Tibial artery (tissue), 4 donors: ENCODE data around the gene BCAR1.
"Not testable (repeated sequence)": the region's sequence is repeated elsewhere in the genome, so short reads cannot be mapped to it uniquely, and the experiment has no call there.

Experiments
- DNase-seq, 2 donors: peaks; one replicate each; pipeline ENCODE4 v3.0.0-alpha.2; 2019
- H3K27ac ChIP-seq, 2 donors: fragments of 200-600 bp; sonication (generic) in 1 of 2; 1 replicate in 1 of 2; 2 replicates in 1 of 2; pipeline ENCODE4 v1.5.1; 2018 to 2019; ENCODE audit warnings: mild to moderate bottlenecking in 1 of 2
- H3K27me3 ChIP-seq, 2 donors: fragments of 200-600 bp; sonication (generic) in 1 of 2; one replicate each; pipeline versions ENCODE4 v1.5.1 to v1.6.0; 2016 to 2019
- H3K36me3 ChIP-seq, 3 donors: fragments of 200-600 bp; sonication (generic) in 2 of 3; one replicate each; pipeline ENCODE4 v1.5.1; 2016 to 2019; ENCODE audit warnings: mild to moderate bottlenecking in 2 of 3
- H3K4me1 ChIP-seq, 4 donors: fragments of 200-600 bp; sonication (generic) in 2 of 4; 1 replicate in 3 of 4; 2 replicates in 1 of 4; pipeline ENCODE4 v1.5.1; 2016 to 2019
- H3K4me3 ChIP-seq, 2 donors: fragments of 200-600 bp; sonication (generic) in 1 of 2; 1 replicate in 1 of 2; 2 replicates in 1 of 2; pipeline ENCODE4 v1.5.1; 2018 to 2019; ENCODE audit warnings: mild to moderate bottlenecking in 2 of 2
- H3K9me3 ChIP-seq, 3 donors: fragments of 200-600 bp; sonication (generic) in 1 of 3; one replicate each; pipeline ENCODE4 v1.5.1; 2016 to 2019
- CTCF ChIP-seq, 2 experiments: fragments of 200-600 bp in 1 of 2; fragments of 450-650 bp in 1 of 2; IDR thresholded peaks; one replicate each; pipeline ENCODE4 v1.5.1; 2017 to 2019; ENCODE audit warnings: antibody characterized with exemption in 2 of 2, mild to moderate bottlenecking in 1 of 2, moderate library complexity in 1 of 2
- intact Hi-C: fragments of 100-400 bp; cut with DNase I; formaldehyde crosslinking; loops from one replicate; pipeline ENCODE4 v1.15.0; 2023; ENCODE audit warnings: low total_unique reads

Gene BCAR1

GRCh38 chr16:75241412-75241811 lies 10.0 kb downstream of the BCAR1 start:
- Histone ChIP-seq H3K4me3 (no peak overlapping the region), H3K27me3 (no peaks in the 10 kb centered on the region), H3K36me3 (peaks cover 15 to 38% (median 16%) of the 10 kb centered on the region in 3 donors), H3K9me3 (no peaks in the 10 kb centered on the region), H3K4me1 (peaks cover 0 to 100% (median 91%) of the 10 kb centered on the region in 4 donors), H3K27ac (peak overlapping the region; percentile 93 to 99)
- intact Hi-C loops: no loop called here
- no peak for TF ChIP-seq CTCF (IDR thresholded peaks at IDR 0.05)
- no peak for DNase-seq

- DNase-seq, H3K9me3 ChIP-seq, H3K4me3 ChIP-seq, intact Hi-C loops, H3K27me3 ChIP-seq: not testable (repeated sequence)
- Histone ChIP-seq H3K4me1 (peaks cover 0 to 93% (median 85%) of the 10 kb centered on the region in 4 donors), H3K27ac (peak overlapping the region; percentile 93 to 99), H3K36me3 (peaks cover 16 to 46% (median 18%) of the 10 kb centered on the region in 3 donors)
These were observed 10.8 kb downstream of the BCAR1 start for GRCh38 chr16:75240633-75241032.

GRCh38 chr16:75239542-75240122 lies 11.8 kb downstream of the BCAR1 start:
- Histone ChIP-seq H3K27me3 (no peaks in the 10 kb centered on the region), H3K4me1 (peaks cover 0 to 92% (median 77%) of the 10 kb centered on the region in 4 donors), H3K36me3 (peaks cover 26 to 56% (median 28%) of the 10 kb centered on the region in 3 donors), H3K9me3 (no peaks in the 10 kb centered on the region), H3K27ac (peak overlapping the region; percentile 93 to 99), H3K4me3 (peak overlapping the region in 1 of 2 donors; percentile 32)
- TF ChIP-seq CTCF (IDR thresholded peaks at IDR 0.05): no peak
- intact Hi-C loops: loop anchor here (5.0 kb wide), 1 partner anchor 163 kb away; no protein-coding TSS in a partner anchor
- peak in 1 of 2 donors; percentile 65 for DNase-seq

- peaks cover 26 to 60% (median 31%) of the 10 kb centered on the region in 3 donors for H3K36me3 ChIP-seq
These were observed 12.4 kb downstream of the BCAR1 start for GRCh38 chr16:75238853-75239541.

GRCh38 chr16:75238132-75238852 lies 13.1 kb downstream of the BCAR1 start:
- peak in 1 of 2 experiments; percentile 22 for TF ChIP-seq CTCF (IDR thresholded peaks at IDR 0.05)
- Histone ChIP-seq H3K4me1 (peaks cover 0 to 92% (median 74%) of the 10 kb centered on the region in 4 donors), H3K4me3 (peak overlapping the region; percentile 15 to 32), H3K27me3 (no peaks in the 10 kb centered on the region), H3K36me3 (peaks cover 30 to 64% (median 37%) of the 10 kb centered on the region in 3 donors), H3K27ac (peak overlapping the region; percentile 93 to 99), H3K9me3 (no peaks in the 10 kb centered on the region)
- peak; percentile 86 to 96 for DNase-seq
- intact Hi-C loops: loop anchor here (5.0 kb wide), 1 partner anchor 164 kb away; no protein-coding TSS in a partner anchor

More at GRCh38 chr16:75238853-75239541, 12.4 kb downstream of the BCAR1 start:
- peak overlapping the region; percentile 93 to 99 for H3K27ac ChIP-seq
- no peaks in the 10 kb centered on the region for H3K9me3 ChIP-seq
- H3K4me1 ChIP-seq: peaks cover 0 to 92% (median 77%) of the 10 kb centered on the region in 4 donors
- intact Hi-C loops: loop anchor here (5.0 kb wide), 1 partner anchor 163 kb away; no protein-coding TSS in a partner anchor
- peak; percentile 67 to 92 for DNase-seq
- peak overlapping the region in 1 of 2 donors; percentile 32 for H3K4me3 ChIP-seq
- TF ChIP-seq CTCF (IDR thresholded peaks at IDR 0.05): peak; percentile 54 to 77
- no peaks in the 10 kb centered on the region for H3K27me3 ChIP-seq
